Endothelial cell (in vitro differentiated cells): ENCODE results near the gene C4orf54. TPM values are rescaled to one million over a fixed set of nuclear protein-coding genes. Genes with fewer than 3 reads are reported as not detected.

Source experiments
- DNase-seq: peaks from one replicate; pipeline ENCODE4 v3.0.0; 2021; ENCODE audit warnings: low spot score
- H3K27ac Mint-ChIP-seq: one replicate; pipeline ENCODE4 v1.8.0; 2021; ENCODE audit warnings: mixed read lengths, inconsistent platforms; ENCODE audit not compliant: unreplicated experiment
- H3K27me3 Mint-ChIP-seq: one replicate; pipeline ENCODE4 v1.8.0; 2021; ENCODE audit warnings: mild to moderate bottlenecking, moderate library complexity, mixed read lengths, inconsistent platforms; ENCODE audit not compliant: unreplicated experiment
- H3K36me3 Mint-ChIP-seq: one replicate; pipeline ENCODE4 v1.8.0; 2021; ENCODE audit warnings: mild to moderate bottlenecking, low read depth, mixed read lengths, inconsistent platforms; ENCODE audit not compliant: unreplicated experiment
- H3K4me1 Mint-ChIP-seq: one replicate; pipeline ENCODE4 v1.8.0; 2021; ENCODE audit warnings: mild to moderate bottlenecking, mixed read lengths, inconsistent platforms; ENCODE audit not compliant: unreplicated experiment
- H3K4me3 Mint-ChIP-seq: one replicate; pipeline ENCODE4 v1.8.0; 2021; ENCODE audit warnings: mild to moderate bottlenecking, mixed read lengths, inconsistent platforms; ENCODE audit not compliant: unreplicated experiment
- H3K9me3 Mint-ChIP-seq: one replicate; pipeline ENCODE4 v1.8.0; 2021; ENCODE audit warnings: mixed read lengths, inconsistent platforms; ENCODE audit not compliant: unreplicated experiment
- total RNA-seq: library from RNA; stranded (reverse); fragmentation: NEBNext Ultra II Directional; extraction: Animal tissue kit (Norgen Biotek cat#: 25700); gene quantifications from one replicate; pipeline ENCODE4 v1.2.1, GENCODE V29; 2021; ENCODE audit not compliant: unreplicated experiment
- TF ChIP-seq, protein P1 (sequence below): fragments of 200-600 bp; sonication (generic); IDR thresholded peaks from one replicate; pipeline ENCODE4 v1.5.0; 2021; ENCODE audit warnings: antibody characterized with exemption; ENCODE audit not compliant: unreplicated experiment

The C4orf54 gene
- total RNA-seq, 1 donor from 2014 or later, result not detected

DNA sequence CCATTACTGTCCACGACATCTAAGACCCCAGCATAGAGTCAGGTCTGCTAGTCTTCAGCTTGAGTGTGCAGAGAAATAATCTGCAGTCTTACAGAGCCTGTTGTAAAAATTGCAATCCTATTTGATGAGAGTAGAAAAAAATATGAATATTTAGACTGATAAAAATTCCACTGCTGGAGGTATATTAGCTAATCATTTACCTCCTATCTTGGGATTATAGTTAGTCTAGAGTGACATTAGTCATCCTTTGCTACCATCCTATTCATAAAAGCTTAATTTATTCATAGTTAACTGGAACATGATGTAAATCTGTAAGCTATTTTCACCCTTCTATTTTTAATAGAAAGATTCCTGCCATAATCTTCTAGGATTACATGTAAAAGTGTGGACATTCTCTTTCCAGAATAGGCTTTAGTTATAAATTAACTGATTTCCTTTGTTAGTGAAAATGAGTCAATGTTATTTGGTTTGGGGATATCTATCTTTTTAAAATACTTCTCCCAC, 26.7 kb downstream of the C4orf54 start:
- Mint-ChIP-seq H3K27ac (no peak overlapping the region), H3K4me1 (no peaks in the 10 kb centered on the region), H3K9me3 (no peaks in the 10 kb centered on the region), H3K36me3 (no peaks in the 10 kb centered on the region), H3K27me3 (no peaks in the 10 kb centered on the region), H3K4me3 (no peak overlapping the region)
- DNase-seq, result no peak
- TF ChIP-seq, protein P1, sequence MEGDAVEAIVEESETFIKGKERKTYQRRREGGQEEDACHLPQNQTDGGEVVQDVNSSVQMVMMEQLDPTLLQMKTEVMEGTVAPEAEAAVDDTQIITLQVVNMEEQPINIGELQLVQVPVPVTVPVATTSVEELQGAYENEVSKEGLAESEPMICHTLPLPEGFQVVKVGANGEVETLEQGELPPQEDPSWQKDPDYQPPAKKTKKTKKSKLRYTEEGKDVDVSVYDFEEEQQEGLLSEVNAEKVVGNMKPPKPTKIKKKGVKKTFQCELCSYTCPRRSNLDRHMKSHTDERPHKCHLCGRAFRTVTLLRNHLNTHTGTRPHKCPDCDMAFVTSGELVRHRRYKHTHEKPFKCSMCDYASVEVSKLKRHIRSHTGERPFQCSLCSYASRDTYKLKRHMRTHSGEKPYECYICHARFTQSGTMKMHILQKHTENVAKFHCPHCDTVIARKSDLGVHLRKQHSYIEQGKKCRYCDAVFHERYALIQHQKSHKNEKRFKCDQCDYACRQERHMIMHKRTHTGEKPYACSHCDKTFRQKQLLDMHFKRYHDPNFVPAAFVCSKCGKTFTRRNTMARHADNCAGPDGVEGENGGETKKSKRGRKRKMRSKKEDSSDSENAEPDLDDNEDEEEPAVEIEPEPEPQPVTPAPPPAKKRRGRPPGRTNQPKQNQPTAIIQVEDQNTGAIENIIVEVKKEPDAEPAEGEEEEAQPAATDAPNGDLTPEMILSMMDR, result no peak

DNA sequence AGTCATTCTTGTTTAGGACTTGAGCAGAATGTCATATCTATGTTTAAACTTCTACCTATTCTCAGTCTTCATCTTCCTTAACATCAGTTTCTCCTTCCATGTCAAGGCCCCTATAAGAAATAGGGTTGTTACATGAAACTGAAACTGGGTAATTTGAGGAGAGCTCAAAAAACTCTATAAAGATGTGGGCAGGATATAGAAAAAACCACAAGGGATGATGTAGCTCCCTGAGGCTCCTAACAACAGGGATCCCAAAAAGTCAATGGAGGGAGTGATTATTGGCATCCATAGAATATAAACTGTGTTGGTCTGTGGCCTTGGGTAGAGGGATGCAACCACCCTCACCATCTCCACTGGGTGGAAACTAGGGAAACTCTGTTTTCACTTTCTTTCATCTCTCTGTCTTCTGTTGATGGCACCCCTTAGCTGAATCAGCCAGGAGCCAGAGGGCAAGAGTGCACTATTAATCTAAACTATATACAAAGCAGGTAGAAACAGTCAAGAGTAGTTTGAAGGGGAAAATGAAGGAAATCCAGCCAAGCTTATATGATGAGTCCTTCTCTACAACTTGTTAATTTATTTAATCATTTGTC, 27.6 kb downstream of the C4orf54 start:
- Mint-ChIP-seq H3K9me3 (no peaks in the 10 kb centered on the region), H3K36me3 (no peaks in the 10 kb centered on the region), H3K4me3 (no peak overlapping the region), H3K4me1 (no peaks in the 10 kb centered on the region), H3K27me3 (no peaks in the 10 kb centered on the region), H3K27ac (no peak overlapping the region)
- TF ChIP-seq, protein P1, result no peak
- DNase-seq, result no peak

DNA sequence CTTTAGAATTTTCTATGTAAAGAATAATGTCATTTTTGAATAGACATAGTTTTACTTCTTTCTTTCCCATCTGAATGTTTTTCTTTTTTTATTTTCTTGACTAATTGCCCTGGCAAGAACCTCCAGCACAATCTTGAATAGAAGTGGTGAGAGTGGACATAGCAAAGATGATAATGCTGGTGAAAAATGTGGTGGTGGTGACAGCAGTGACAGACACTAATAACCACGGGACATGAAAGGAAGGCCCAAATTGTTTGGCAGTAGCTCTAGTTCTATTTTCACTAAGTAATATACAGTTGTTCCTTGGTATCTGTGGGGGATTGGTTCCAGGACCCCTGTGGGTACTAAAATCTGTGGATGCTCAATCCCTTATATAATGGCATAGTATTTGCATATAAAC, 29.6 kb downstream of the C4orf54 start:
- no peaks in the 10 kb centered on the region for H3K27me3 Mint-ChIP-seq
- DNase-seq, result no peak
- no peaks in the 10 kb centered on the region for H3K36me3 Mint-ChIP-seq
- H3K27ac Mint-ChIP-seq, result no peak overlapping the region
- H3K9me3 Mint-ChIP-seq, result no peaks in the 10 kb centered on the region
- no peaks in the 10 kb centered on the region for H3K4me1 Mint-ChIP-seq
- TF ChIP-seq, protein P1, result no peak
- H3K4me3 Mint-ChIP-seq, result no peak overlapping the region

DNA sequence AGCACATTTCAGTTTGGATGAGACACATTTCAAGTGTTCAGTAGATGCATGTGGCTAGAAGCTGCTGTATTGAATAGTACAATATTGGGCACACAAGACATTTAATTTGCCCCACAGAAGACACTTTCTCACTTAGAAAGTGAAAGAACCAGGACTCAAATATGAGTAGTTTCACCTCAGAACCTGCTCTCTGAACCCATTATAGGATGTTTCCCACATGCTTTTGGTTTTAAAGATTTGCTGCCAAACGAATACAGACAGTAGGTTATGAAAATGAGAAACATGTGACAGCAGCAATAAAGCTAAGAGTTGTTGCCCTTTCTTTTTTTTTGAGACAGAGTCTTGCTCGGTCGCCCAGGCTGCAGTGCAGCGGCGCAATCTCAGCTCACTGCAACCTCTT, 32.3 kb downstream of the C4orf54 start:
- no peak for DNase-seq
- Mint-ChIP-seq H3K4me3 (no peak overlapping the region), H3K27me3 (no peaks in the 10 kb centered on the region), H3K9me3 (no peaks in the 10 kb centered on the region), H3K4me1 (no peaks in the 10 kb centered on the region), H3K36me3 (no peaks in the 10 kb centered on the region), H3K27ac (no peak overlapping the region)
- TF ChIP-seq, protein P1, result no peak

DNA sequence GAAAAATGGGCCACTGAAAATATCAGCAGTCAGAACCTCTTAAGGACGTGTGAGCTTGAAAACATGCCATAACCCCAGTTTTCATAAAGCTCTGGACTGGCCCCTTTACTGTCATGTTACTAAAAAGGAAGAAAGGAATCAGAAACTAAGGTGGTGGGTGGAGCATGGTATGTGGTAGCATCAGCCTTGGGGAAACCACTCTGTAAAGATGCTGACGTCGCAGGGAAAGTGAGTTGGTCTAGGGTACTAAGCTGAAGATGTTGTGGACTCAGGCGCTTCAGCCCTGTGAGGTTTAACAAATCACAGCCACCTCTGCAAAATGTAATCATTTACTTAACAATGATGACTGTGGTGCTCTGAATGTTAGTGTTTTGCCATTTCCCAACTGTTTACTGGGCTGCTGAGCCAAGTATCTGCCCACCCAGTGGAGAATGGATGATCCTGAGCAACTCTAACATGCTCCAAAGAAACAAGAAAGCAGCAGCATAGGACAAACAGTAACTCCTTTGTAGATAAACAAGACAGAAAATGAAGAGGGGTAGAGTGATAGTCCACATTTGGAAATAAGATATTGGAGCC, 33.4 kb downstream of the C4orf54 start:
- no peaks in the 10 kb centered on the region for H3K4me1 Mint-ChIP-seq
- TF ChIP-seq, protein P1, result no peak
- no peak overlapping the region for H3K4me3 Mint-ChIP-seq
- H3K36me3 Mint-ChIP-seq, result no peaks in the 10 kb centered on the region
- no peaks in the 10 kb centered on the region for H3K27me3 Mint-ChIP-seq
- no peaks in the 10 kb centered on the region for H3K9me3 Mint-ChIP-seq
- H3K27ac Mint-ChIP-seq, result no peak overlapping the region
- DNase-seq, result no peak
